ENCODE data around the gene RHBDF1. TPM values are rescaled to one million over a fixed set of nuclear protein-coding genes. Genes with fewer than 3 reads are reported as not detected.

Gene RHBDF1
- total and polyA plus RNA-seq, 9 of the 15 experiments (the other 6 are each of a cell fraction or from before 2014, with no cell fraction given) = 1.0 to 8.2 (median 4.2) TPM

DNA sequence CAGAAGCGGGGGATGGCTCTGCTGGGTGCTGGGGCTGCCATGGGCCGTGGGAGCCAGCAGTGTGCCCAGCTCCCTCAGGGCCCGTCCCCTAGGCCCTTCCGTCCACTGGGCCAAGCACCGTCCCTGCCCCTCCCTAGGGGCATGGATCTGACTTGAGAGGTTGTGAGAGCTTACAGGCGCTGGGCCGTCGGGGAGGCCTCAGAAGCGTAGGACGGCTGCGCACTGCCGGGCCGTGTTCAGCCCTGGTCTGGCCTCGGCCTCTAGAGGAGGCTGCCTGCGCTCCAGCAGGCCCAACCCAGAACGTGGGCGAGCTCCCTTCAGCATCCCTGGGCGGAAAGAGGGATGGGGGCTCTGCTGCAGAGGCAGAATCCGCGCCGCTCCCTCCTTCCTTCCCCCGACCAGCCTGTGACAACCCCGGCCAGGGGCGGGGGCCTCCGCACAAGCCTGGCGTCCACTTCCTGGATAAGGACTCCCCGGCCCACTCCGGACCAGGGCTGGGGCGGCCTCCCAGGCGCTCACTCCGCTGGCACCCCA lies 4.9 kb upstream of the RHBDF1 start (continued):
- TF ChIP-seq TSC22D4 (tag; IDR thresholded peaks at IDR 0.05) = no peak
- no peak for TF ChIP-seq ZNF609 (CRISPR knock-in tag; IDR thresholded peaks at IDR 0.05; ENCODE audit: borderline replicate concordance)
- TF ChIP-seq SMARCA4 (IDR thresholded peaks at IDR 0.05) = no peak
- no peak for TF ChIP-seq IFI16 (CRISPR knock-in tag; IDR thresholded peaks at IDR 0.05)
- TF ChIP-seq TARDBP (IDR thresholded peaks at IDR 0.05) = peak; percentile 16; the same call in 1 of the 2 replicates
- TF ChIP-seq CREB5 (CRISPR knock-in tag; IDR thresholded peaks at IDR 0.05) = no peak
- no peak for TF ChIP-seq C11orf30 (IDR thresholded peaks at IDR 0.05; ENCODE audit: low read depth)
- TF ChIP-seq BCOR (IDR thresholded peaks at IDR 0.05) = 0 out of 2 replicates have a peak, but pooled peaks have one; percentile 18
- TF ChIP-seq CREB3L1 (IDR thresholded peaks at IDR 0.05; ENCODE audit: borderline replicate concordance, low read depth) = no peak
- peak; percentile 35 to 69; a peak in 3 of 4 replicates for TF ChIP-seq NRF1 (conservative IDR thresholded peaks at IDR 0.05 in 1 of 2, IDR thresholded peaks at IDR 0.05 in 1 of 2)
- no peak for TF ChIP-seq PTBP1 (IDR thresholded peaks at IDR 0.05; ENCODE audit: low read depth, low read length)
- TF ChIP-seq CLOCK (CRISPR knock-in tag; IDR thresholded peaks at IDR 0.05; ENCODE audit: borderline replicate concordance) = no peak
- TF ChIP-seq IRF2 (CRISPR knock-in tag; IDR thresholded peaks at IDR 0.05) = 0 out of 2 replicates have a peak, but pooled peaks have one; percentile 50
- peak; percentile 13 for TF ChIP-seq HNRNPLL (IDR thresholded peaks at IDR 0.05; ENCODE audit: low read depth, low read length, poor library complexity, severe bottlenecking)
- no peak for TF ChIP-seq HOXB6 (CRISPR knock-in tag; IDR thresholded peaks at IDR 0.05; ENCODE audit: borderline replicate concordance)
- TF ChIP-seq, protein P1, sequence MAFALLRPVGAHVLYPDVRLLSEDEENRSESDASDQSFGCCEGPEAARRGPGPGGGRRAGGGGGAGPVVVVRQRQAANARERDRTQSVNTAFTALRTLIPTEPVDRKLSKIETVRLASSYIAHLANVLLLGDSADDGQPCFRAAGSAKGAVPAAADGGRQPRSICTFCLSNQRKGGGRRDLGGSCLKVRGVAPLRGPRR (CRISPR knock-in tag; IDR thresholded peaks at IDR 0.05) = no peak
